HL-60 (cell line): ENCODE data around the gene LPAR2.

Experiments used
- DNase-seq, 2 experiments: peaks; one replicate each; pipeline ENCODE4 v3.0.0-alpha.2; 2010 to 2020; ENCODE audit warnings: low read depth in 1 of 2, low spot score in 1 of 2
- H3K27ac ChIP-seq: fragments of 250-450 bp; sonication (Bioruptor Pico); replicated peaks from 2 replicates; pipeline ENCODE4 v1.5.1; 2020; ENCODE audit warnings: mild to moderate bottlenecking, moderate library complexity
- H3K27me3 ChIP-seq: fragments of 250-450 bp; sonication (Bioruptor Pico); 2 replicates; pipeline ENCODE4 v1.5.1; 2021; ENCODE audit warnings: mild to moderate bottlenecking, moderate library complexity; ENCODE audit not compliant: insufficient read depth, poor library complexity, severe bottlenecking
- H3K4me3 ChIP-seq: replicated peaks from 2 replicates; pipeline ENCODE4 v1.5.1; 2011; ENCODE audit warnings: mild to moderate bottlenecking, control low read depth, low read length; ENCODE audit not compliant: insufficient read depth
- CTCF ChIP-seq: IDR thresholded peaks from one replicate; pipeline ENCODE4 v1.5.1; 2011; ENCODE audit warnings: low read length, control low read depth, inconsistent platforms; ENCODE audit not compliant: insufficient read depth
- GABPA ChIP-seq: IDR thresholded peaks from 2 replicates; pipeline ENCODE4 v1.6.1; 2012; ENCODE audit warnings: low read depth
- POLR2AphosphoS5 ChIP-seq: IDR thresholded peaks from 2 replicates; pipeline ENCODE4 v1.6.1; 2012; ENCODE audit warnings: low read depth
- REST ChIP-seq: IDR thresholded peaks from 2 replicates; pipeline ENCODE4 v1.6.1; 2012; ENCODE audit warnings: low read depth; ENCODE audit not compliant: insufficient replicate concordance
- SPI1 ChIP-seq: IDR thresholded peaks from 2 replicates; pipeline ENCODE4 v1.6.1; 2012; ENCODE audit warnings: low read depth, mild to moderate bottlenecking, borderline replicate concordance

Gene LPAR2

GRCh38 chr19:19645233-19645870, 17.3 kb upstream of the LPAR2 start:
- H3K27ac ChIP-seq, result no peak overlapping the region
- no peak for DNase-seq
- no peak overlapping the region for H3K4me3 ChIP-seq
- TF ChIP-seq REST, result no peak
- no peak for TF ChIP-seq SPI1
- no peak for TF ChIP-seq GABPA
- TF ChIP-seq POLR2AphosphoS5, result no peak
- no peak for TF ChIP-seq CTCF
- H3K27me3 ChIP-seq, result no peaks in the 10 kb centered on the region

GRCh38 chr19:19644054-19644388, 16.0 kb upstream of the LPAR2 start:
- TF ChIP-seq SPI1 (no peak), GABPA (no peak), POLR2AphosphoS5 (no peak), CTCF (no peak), REST (no peak)
- DNase-seq, result no peak
- H3K27me3 ChIP-seq, result no peaks in the 10 kb centered on the region
- H3K27ac ChIP-seq, result peak overlapping the region; percentile 96
- no peak overlapping the region for H3K4me3 ChIP-seq

GRCh38 chr19:19643158-19644053, 15.4 kb upstream of the LPAR2 start, which contains the start of gene GMIP:
Gene GMIP, minus strand, starts transcription at chr19:19643657. Its CDS starts 128 bp downstream, at chr19:19643529.
- peak; percentile 83 to 89 for DNase-seq
- Histone ChIP-seq H3K4me3 (peak within 1 kb of the TSS; percentile 82), H3K27me3 (no peaks in the 10 kb centered on the region), H3K27ac (peak within 1 kb of the TSS; percentile 96)
- peak; percentile 10; the same call in 1 of the 2 replicates for TF ChIP-seq GABPA
- peak; percentile 59 for TF ChIP-seq REST
- TF ChIP-seq POLR2AphosphoS5, result peak; percentile 79
- TF ChIP-seq SPI1, result peak; percentile 97
- TF ChIP-seq CTCF, result peak; percentile 41
